Keratinocyte (primary cell): Measurements from ENCODE around the gene TXNRD1. TPM values are rescaled to one million over a fixed set of nuclear protein-coding genes. Genes with fewer than 3 reads are reported as not detected.

Experiments
- DNase-seq: peaks from one replicate; pipeline ENCODE4 v3.0.0-alpha.2; 2011; ENCODE audit warnings: low read depth, missing footprints, low spot score
- FAIRE-seq: peaks from 2 replicates; lab custom pipeline; 2011; peaks lifted over from hg19 to GRCh38; lab: Jason Lieb, UNC
- H2AFZ ChIP-seq: 2 replicates; pipeline ENCODE4 v1.6.0; 2012; ENCODE audit warnings: low read length, control low read depth, inconsistent platforms; ENCODE audit not compliant: control insufficient read depth
- H3K27ac ChIP-seq: 2 replicates; pipeline ENCODE4 v1.5.1; 2011; ENCODE audit warnings: low read length; ENCODE audit not compliant: control insufficient read depth, insufficient read depth
- H3K27me3 ChIP-seq: 3 replicates; pipeline ENCODE4 v1.6.0; 2011; ENCODE audit warnings: low read length; ENCODE audit not compliant: control insufficient read depth, insufficient read depth; ENCODE audit errors: extremely low read depth
- H3K36me3 ChIP-seq, 2 experiments: 2 replicates in 1 of 2; 3 replicates in 1 of 2; pipeline ENCODE4 v1.5.1; 2011; ENCODE audit warnings: low read length in 2 of 2, mild to moderate bottlenecking in 1 of 2; ENCODE audit not compliant: control insufficient read depth in 2 of 2, insufficient read depth in 2 of 2; ENCODE audit errors: extremely low read depth in 1 of 2
- H3K4me1 ChIP-seq: 3 replicates; pipeline ENCODE4 v1.5.1; 2011; ENCODE audit warnings: low read length; ENCODE audit not compliant: control insufficient read depth, insufficient read depth; ENCODE audit errors: extremely low read depth
- H3K4me2 ChIP-seq: 3 replicates; pipeline ENCODE4 v1.6.0; 2011; ENCODE audit warnings: low read depth, low read length; ENCODE audit not compliant: control insufficient read depth, insufficient read depth; ENCODE audit errors: extremely low read depth
- H3K4me3 ChIP-seq, 3 experiments: fragments of 200-600 bp in 1 of 3; sonication (generic) in 1 of 3; 2 replicates in 2 of 3; 3 replicates in 1 of 3; pipeline ENCODE4 v1.5.1; 2011 to 2016; ENCODE audit warnings: low read length in 3 of 3, mild to moderate bottlenecking in 3 of 3, control low read depth in 2 of 3, inconsistent platforms in 1 of 3, low read depth in 1 of 3, mixed read lengths in 1 of 3, mixed run types in 1 of 3, moderate library complexity in 1 of 3; ENCODE audit not compliant: control insufficient read depth in 2 of 3, insufficient read depth in 2 of 3; ENCODE audit errors: extremely low read depth in 1 of 3
- H3K79me2 ChIP-seq: 2 replicates; pipeline ENCODE4 v1.6.0; 2012; ENCODE audit warnings: low read length; ENCODE audit not compliant: control insufficient read depth, insufficient read depth
- H3K9ac ChIP-seq: 3 replicates; pipeline ENCODE4 v1.6.0; 2011; ENCODE audit warnings: low read length; ENCODE audit not compliant: control insufficient read depth, insufficient read depth; ENCODE audit errors: extremely low read depth
- H3K9me1 ChIP-seq: 3 replicates; pipeline ENCODE4 v1.6.0; 2011; ENCODE audit warnings: low read length; ENCODE audit not compliant: control insufficient read depth, insufficient read depth; ENCODE audit errors: extremely low read depth
- H3K9me3 ChIP-seq: 2 replicates; pipeline ENCODE4 v1.5.1; 2012; ENCODE audit warnings: low read depth, low read length; ENCODE audit not compliant: control insufficient read depth
- H4K20me1 ChIP-seq: 3 replicates; pipeline ENCODE4 v1.6.0; 2011; ENCODE audit warnings: low read length; ENCODE audit not compliant: control insufficient read depth, insufficient read depth; ENCODE audit errors: extremely low read depth
- EZH2 ChIP-seq: IDR thresholded peaks from one replicate; pipeline ENCODE4 v1.6.1; 2012; ENCODE audit warnings: inconsistent platforms, mild to moderate bottlenecking, low read length, moderate library complexity
- dilution Hi-C: fragments of 300-500 bp; cut with MboI; formaldehyde crosslinking; loops from one replicate; pipeline ENCODE4 v1.7.0; 2020; ENCODE audit warnings: low sequenced_read_pairs; ENCODE audit not compliant: extremely low pct_ligation_motif_present
- polyA plus RNA-seq, 5 experiments: library from polyadenylated mRNA; depleted of rRNA in 3 of 5; stranded (reverse) in 3 of 5; stranded (forward) in 1 of 5; unstranded in 1 of 5; fragments of >200 nt; gene quantifications; 1 replicate in 1 of 5; 2 replicates in 3 of 5; 3 replicates in 1 of 5; pipeline versions ENCODE4 v1.2.1 to v1.2.3, GENCODE V29; 2011 to 2012; ENCODE audit warnings: missing spikeins in 2 of 5, low read depth in 1 of 5, low replicate concordance in 1 of 5
- TF ChIP-seq, protein P1 (sequence below), 3 experiments: IDR thresholded peaks in 1 of 3; conservative IDR thresholded peaks in 1 of 3; optimal IDR thresholded peaks in 1 of 3; 2 replicates in 2 of 3; 3 replicates in 1 of 3; pipeline versions ENCODE3 to v1.5.1; 2011; ENCODE audit warnings: low read length in 3 of 3, mild to moderate bottlenecking in 3 of 3, moderate library complexity in 2 of 3, control low read depth in 1 of 3, inconsistent platforms in 1 of 3; ENCODE audit not compliant: insufficient read depth in 2 of 3; ENCODE audit errors: extremely low read depth in 1 of 3

Gene TXNRD1
- polyA plus RNA-seq, 1 donor (not counting 4 experiments of a cell fraction or from before 2014, with no cell fraction given): 88.9 TPM

DNA sequence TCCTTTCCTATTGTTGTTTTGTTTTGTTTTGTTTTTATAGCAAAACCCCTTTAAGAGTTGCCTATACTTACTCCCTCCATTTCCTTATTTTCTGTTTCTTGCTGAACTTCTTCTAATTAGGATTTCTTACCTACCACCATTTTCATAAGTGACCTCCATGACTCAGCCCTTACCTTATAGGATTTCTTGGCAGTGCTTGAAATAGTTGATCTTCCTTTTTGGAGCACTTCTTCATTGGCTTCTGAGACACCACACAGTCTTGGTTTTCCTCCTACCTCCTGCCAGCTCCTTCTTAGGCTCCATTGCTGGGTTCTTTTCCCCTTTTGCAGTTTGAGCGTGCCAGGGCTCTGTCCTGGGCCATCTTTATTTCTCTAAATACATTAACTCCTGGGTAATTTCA, 64.5 kb downstream of the TXNRD1 start:
- DNase-seq: no peak
- no peaks in the 10 kb centered on the region for H3K36me3 ChIP-seq
- H3K9me3 ChIP-seq: no peaks in the 10 kb centered on the region
- H3K9ac ChIP-seq: peak overlapping the region; percentile 35
- H3K27ac ChIP-seq: peak overlapping the region; percentile 53
- H3K79me2 ChIP-seq: no peaks in the 10 kb centered on the region
- peak; percentile 5 for FAIRE-seq
- no peaks in the 10 kb centered on the region for H4K20me1 ChIP-seq
- H2AFZ ChIP-seq: no peak overlapping the region
- H3K4me2 ChIP-seq: peak overlapping the region; percentile 66
- no peaks in the 10 kb centered on the region for H3K27me3 ChIP-seq
- H3K4me1 ChIP-seq: peaks cover 45% of the 10 kb centered on the region
- TF ChIP-seq, protein P1, sequence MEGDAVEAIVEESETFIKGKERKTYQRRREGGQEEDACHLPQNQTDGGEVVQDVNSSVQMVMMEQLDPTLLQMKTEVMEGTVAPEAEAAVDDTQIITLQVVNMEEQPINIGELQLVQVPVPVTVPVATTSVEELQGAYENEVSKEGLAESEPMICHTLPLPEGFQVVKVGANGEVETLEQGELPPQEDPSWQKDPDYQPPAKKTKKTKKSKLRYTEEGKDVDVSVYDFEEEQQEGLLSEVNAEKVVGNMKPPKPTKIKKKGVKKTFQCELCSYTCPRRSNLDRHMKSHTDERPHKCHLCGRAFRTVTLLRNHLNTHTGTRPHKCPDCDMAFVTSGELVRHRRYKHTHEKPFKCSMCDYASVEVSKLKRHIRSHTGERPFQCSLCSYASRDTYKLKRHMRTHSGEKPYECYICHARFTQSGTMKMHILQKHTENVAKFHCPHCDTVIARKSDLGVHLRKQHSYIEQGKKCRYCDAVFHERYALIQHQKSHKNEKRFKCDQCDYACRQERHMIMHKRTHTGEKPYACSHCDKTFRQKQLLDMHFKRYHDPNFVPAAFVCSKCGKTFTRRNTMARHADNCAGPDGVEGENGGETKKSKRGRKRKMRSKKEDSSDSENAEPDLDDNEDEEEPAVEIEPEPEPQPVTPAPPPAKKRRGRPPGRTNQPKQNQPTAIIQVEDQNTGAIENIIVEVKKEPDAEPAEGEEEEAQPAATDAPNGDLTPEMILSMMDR (optimal IDR thresholded peaks at IDR 0.05 in 1 of 3, IDR thresholded peaks at IDR 0.05 in 1 of 3, conservative IDR thresholded peaks at IDR 0.05 in 1 of 3; ENCODE audit: extremely low read depth in 1 of 3, insufficient read depth in 2 of 3, low read length in 3 of 3): no peak
- TF ChIP-seq EZH2: no peak
- H3K9me1 ChIP-seq: no peaks in the 10 kb centered on the region
- dilution Hi-C loops: no loop called here
- peak overlapping the region in 2 of 3 experiments; percentile 22 to 29 for H3K4me3 ChIP-seq

DNA sequence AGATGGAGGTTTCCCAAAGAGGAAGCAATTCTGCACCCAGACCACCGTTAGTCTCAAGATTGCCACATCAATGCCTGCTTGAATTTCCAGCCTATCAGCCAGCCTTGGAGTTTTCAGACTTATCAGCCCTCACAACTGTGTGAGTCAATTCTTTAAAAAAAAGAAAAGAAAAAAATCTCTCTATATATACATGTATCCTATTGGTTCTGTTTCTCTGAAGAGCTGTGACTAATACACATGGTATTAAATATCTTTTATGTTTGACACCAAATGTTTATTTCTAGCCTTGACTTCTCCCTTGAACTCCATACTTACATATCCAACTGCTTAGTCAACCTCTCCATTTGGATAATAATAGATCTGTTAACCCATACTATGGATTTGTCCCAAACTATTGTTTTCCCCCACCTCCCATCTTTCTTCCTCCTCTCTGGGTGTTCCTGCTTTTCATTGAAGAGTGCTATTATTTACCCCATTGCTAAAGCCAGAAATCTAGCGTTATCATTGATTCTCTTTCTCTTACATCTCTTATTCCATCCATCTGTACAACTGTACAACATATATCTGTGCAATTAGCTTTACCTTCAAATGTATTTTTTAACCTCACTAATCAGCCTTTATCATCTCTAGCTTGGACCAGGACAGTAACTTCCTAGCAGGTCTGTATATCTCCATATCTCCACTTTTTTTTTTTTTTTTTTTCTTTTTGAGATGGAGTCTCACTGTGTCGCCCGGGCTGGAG, 65.3 kb downstream of the TXNRD1 start:
- no peaks in the 10 kb centered on the region for H3K9me3 ChIP-seq
- FAIRE-seq (peak; percentile 79), DNase-seq (no peak)
- no peaks in the 10 kb centered on the region for H3K27me3 ChIP-seq
- H3K4me1 ChIP-seq: peaks cover 45% of the 10 kb centered on the region
- peak overlapping the region; percentile 35 for H3K9ac ChIP-seq
- dilution Hi-C loops: no loop called here
- no peaks in the 10 kb centered on the region for H3K36me3 ChIP-seq
- H3K4me3 ChIP-seq: peak overlapping the region in 2 of 3 experiments; percentile 22 to 29
- peak overlapping the region; percentile 53 for H3K27ac ChIP-seq
- H3K79me2 ChIP-seq: no peaks in the 10 kb centered on the region
- H4K20me1 ChIP-seq: no peaks in the 10 kb centered on the region
- H3K9me1 ChIP-seq: no peaks in the 10 kb centered on the region
- TF ChIP-seq, protein P1 (optimal IDR thresholded peaks at IDR 0.05 in 1 of 3, IDR thresholded peaks at IDR 0.05 in 1 of 3, conservative IDR thresholded peaks at IDR 0.05 in 1 of 3; ENCODE audit: extremely low read depth in 1 of 3, insufficient read depth in 2 of 3, low read length in 3 of 3): no peak
- no peak for TF ChIP-seq EZH2
- no peak overlapping the region for H2AFZ ChIP-seq
- H3K4me2 ChIP-seq: peak overlapping the region; percentile 66
